Type B pancreatic cell (in vitro differentiated cells): ENCODE results near the gene FXYD5. TPM values are rescaled to one million over a fixed set of nuclear protein-coding genes. Genes with fewer than 3 reads are reported as not detected.
A peak's percentile ranks its signal among the peaks of the same experiment; 100 is the strongest.

Experiments
- DNase-seq: peaks from one replicate; pipeline ENCODE4 v3.0.0; 2021; ENCODE audit warnings: mixed read lengths; ENCODE audit not compliant: unreplicated experiment; ENCODE audit errors: extremely low spot score
- H3K27ac Mint-ChIP-seq: 2 replicates; pipeline ENCODE4 v1.8.0; 2021; ENCODE audit warnings: mild to moderate bottlenecking, mixed read lengths
- H3K27me3 Mint-ChIP-seq: 2 replicates; pipeline ENCODE4 v1.8.0; 2021; ENCODE audit warnings: mixed read lengths
- H3K36me3 Mint-ChIP-seq: 2 replicates; pipeline ENCODE4 v1.8.0; 2021; ENCODE audit warnings: mixed read lengths
- H3K4me1 Mint-ChIP-seq: one replicate; pipeline ENCODE4 v1.8.0; 2021; ENCODE audit warnings: mixed read lengths; ENCODE audit not compliant: unreplicated experiment
- H3K4me3 Mint-ChIP-seq: 2 replicates; pipeline ENCODE4 v1.8.0; 2021; ENCODE audit warnings: mild to moderate bottlenecking, mixed read lengths
- H3K9me3 Mint-ChIP-seq: 2 replicates; pipeline ENCODE4 v1.8.0; 2021; ENCODE audit warnings: mixed read lengths
- total RNA-seq: library from RNA; stranded (reverse); gene quantifications from 2 replicates; pipeline ENCODE4 v1.2.1, GENCODE V29; 2021; ENCODE audit warnings: low replicate concordance
- TF ChIP-seq, protein P1 (sequence below): fragments of 200-600 bp; sonication (generic); conservative IDR thresholded peaks from 2 replicates; pipeline ENCODE4 v1.5.0; 2021; ENCODE audit warnings: antibody characterized with exemption, mild to moderate bottlenecking

Gene FXYD5
- total RNA-seq, 1 donor from 2014 or later, result 24.2 TPM

GRCh38 chr19:35142606-35143230 is 11.8 kb upstream of the FXYD5 start:
- Mint-ChIP-seq H3K9me3 (no peaks in the 10 kb centered on the region), H3K4me3 (peak overlapping the region; percentile 52), H3K36me3 (no peaks in the 10 kb centered on the region), H3K27ac (no peak overlapping the region), H3K4me1 (peaks cover 27% of the 10 kb centered on the region), H3K27me3 (peaks cover 59% of the 10 kb centered on the region)
- DNase-seq, result no peak
- TF ChIP-seq, protein P1, sequence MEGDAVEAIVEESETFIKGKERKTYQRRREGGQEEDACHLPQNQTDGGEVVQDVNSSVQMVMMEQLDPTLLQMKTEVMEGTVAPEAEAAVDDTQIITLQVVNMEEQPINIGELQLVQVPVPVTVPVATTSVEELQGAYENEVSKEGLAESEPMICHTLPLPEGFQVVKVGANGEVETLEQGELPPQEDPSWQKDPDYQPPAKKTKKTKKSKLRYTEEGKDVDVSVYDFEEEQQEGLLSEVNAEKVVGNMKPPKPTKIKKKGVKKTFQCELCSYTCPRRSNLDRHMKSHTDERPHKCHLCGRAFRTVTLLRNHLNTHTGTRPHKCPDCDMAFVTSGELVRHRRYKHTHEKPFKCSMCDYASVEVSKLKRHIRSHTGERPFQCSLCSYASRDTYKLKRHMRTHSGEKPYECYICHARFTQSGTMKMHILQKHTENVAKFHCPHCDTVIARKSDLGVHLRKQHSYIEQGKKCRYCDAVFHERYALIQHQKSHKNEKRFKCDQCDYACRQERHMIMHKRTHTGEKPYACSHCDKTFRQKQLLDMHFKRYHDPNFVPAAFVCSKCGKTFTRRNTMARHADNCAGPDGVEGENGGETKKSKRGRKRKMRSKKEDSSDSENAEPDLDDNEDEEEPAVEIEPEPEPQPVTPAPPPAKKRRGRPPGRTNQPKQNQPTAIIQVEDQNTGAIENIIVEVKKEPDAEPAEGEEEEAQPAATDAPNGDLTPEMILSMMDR, result peak; percentile 81

- Mint-ChIP-seq H3K27ac (no peak within 1 kb of the TSS), H3K4me1 (peaks cover 22% of the 10 kb centered on the region), H3K9me3 (no peaks in the 10 kb centered on the region), H3K27me3 (peaks cover 55% of the 10 kb centered on the region), H3K36me3 (no peaks in the 10 kb centered on the region), H3K4me3 (peak within 1 kb of the TSS; percentile 74)
- no peak for DNase-seq
- TF ChIP-seq, protein P1, result peak; percentile 62
These were observed 11.3 kb upstream of the FXYD5 start, which contains the start of gene FXYD7 for GRCh38 chr19:35143231-35143715. FXYD7 (plus strand) TSS chr19:35143255; CDS start chr19:35143334, 79 bp downstream.

DNA sequence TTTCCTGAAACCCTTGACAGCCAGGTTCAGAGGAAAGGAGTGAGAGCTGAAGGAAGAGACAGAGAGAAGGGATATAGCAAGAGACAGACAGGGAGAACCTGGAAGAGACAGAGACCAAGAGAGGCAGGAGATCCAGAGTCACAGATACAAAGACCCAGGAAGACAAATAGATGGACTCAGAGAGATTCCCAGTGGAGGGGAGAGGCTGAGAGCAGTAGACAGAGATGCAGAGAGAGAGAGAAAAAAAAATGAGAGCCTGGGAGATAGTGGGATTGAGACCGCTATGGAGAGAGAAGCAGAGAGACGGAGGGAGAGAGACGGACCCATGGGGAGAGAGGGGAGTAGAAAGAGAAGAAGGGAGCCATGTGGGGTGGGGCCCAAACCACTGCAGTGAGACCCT is 10.7 kb upstream of the FXYD5 start:
- Mint-ChIP-seq H3K27me3 (peaks cover 55% of the 10 kb centered on the region), H3K4me1 (peaks cover 21% of the 10 kb centered on the region), H3K27ac (no peak overlapping the region), H3K9me3 (no peaks in the 10 kb centered on the region), H3K4me3 (no peak overlapping the region), H3K36me3 (no peaks in the 10 kb centered on the region)
- TF ChIP-seq, protein P1, result no peak
- DNase-seq, result no peak

GRCh38 chr19:35144259-35144599 is 10.3 kb upstream of the FXYD5 start:
- no peak overlapping the region for H3K4me3 Mint-ChIP-seq
- no peak overlapping the region for H3K27ac Mint-ChIP-seq
- H3K9me3 Mint-ChIP-seq, result no peaks in the 10 kb centered on the region
- H3K36me3 Mint-ChIP-seq, result no peaks in the 10 kb centered on the region
- H3K27me3 Mint-ChIP-seq, result peaks cover 55% of the 10 kb centered on the region
- TF ChIP-seq, protein P1, result no peak
- no peak for DNase-seq
- H3K4me1 Mint-ChIP-seq, result peaks cover 21% of the 10 kb centered on the region

DNA sequence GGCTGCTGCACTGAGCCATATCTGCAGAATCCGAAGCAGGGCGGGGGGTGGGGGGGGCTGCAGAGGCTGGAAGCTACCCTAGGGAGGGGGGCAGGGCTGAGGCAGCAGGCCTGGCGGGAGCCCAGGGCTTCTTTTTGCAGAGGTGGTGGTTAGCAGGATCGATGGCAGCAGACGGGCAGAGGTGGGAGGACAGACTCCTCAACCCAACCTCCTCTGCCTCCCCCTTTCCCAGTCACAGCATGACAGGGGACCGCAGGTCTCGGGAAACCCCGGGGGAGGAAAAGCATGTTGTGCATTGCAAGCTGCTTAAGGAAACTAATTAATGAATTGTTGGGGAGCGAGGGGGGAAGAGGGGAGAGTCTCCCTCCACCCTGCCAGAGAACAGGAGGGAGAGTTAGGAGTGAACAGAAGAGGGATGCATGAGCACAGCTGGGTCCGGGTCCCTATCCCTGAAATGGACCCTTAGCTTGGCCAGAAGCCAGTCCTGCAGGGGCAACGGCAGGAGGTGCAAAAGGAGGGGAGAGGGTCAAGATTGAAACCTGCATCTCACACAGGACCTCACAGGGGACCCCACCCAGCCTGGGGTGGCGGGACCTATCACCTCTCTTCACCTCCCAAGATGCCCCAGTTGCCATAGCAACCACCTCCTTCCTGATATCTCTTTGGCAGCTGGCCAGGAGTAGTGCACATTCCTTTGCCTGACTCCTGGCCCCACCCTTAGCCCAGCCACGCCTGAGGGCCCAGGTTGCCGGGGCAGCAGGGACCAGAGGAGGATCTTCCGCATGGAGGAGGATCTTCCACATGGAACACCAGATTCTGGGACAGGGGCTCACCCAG is 9.7 kb upstream of the FXYD5 start:
- no peaks in the 10 kb centered on the region for H3K36me3 Mint-ChIP-seq
- peak; percentile 80 for DNase-seq
- H3K4me3 Mint-ChIP-seq, result no peak overlapping the region

More for the DNA sequence above, 9.7 kb upstream of the FXYD5 start:
- TF ChIP-seq, protein P1, result no peak
- H3K27me3 Mint-ChIP-seq, result peaks cover 58% of the 10 kb centered on the region
- H3K9me3 Mint-ChIP-seq, result no peaks in the 10 kb centered on the region
- H3K4me1 Mint-ChIP-seq, result peaks cover 21% of the 10 kb centered on the region
- H3K27ac Mint-ChIP-seq, result peak overlapping the region; percentile 26
